ENCODE results near the gene TMEM259. TPM values are rescaled to one million over a fixed set of nuclear protein-coding genes. Genes with fewer than 3 reads are reported as not detected.

The TMEM259 gene
- total and polyA plus RNA-seq, 2 of the 13 experiments (the other 11 are each of a cell fraction or from before 2014, with no cell fraction given): 64.7 to 164 TPM

GRCh38 chr19:982567-983170 is 38.3 kb downstream of the TMEM259 start (continued):
- no peak; the same call in 1 of the 2 replicates for TF ChIP-seq MTA1 (CRISPR knock-in tag; IDR thresholded peaks at IDR 0.05; ENCODE audit: borderline replicate concordance)
- no peak for TF ChIP-seq ZNF557 (CRISPR knock-in tag; IDR thresholded peaks at IDR 0.05)
- TF ChIP-seq KAT7 (CRISPR knock-in tag; IDR thresholded peaks at IDR 0.05; ENCODE audit: borderline replicate concordance): no peak
- no peak for TF ChIP-seq SNAPC4 (CRISPR knock-in tag; IDR thresholded peaks at IDR 0.05)
- TF ChIP-seq SNRNP70 (IDR thresholded peaks at IDR 0.05; ENCODE audit: low read depth, low read length): no peak
- TF ChIP-seq HMGXB3 (CRISPR knock-in tag; IDR thresholded peaks at IDR 0.05; ENCODE audit: borderline replicate concordance): no peak
- TF ChIP-seq, protein P1, sequence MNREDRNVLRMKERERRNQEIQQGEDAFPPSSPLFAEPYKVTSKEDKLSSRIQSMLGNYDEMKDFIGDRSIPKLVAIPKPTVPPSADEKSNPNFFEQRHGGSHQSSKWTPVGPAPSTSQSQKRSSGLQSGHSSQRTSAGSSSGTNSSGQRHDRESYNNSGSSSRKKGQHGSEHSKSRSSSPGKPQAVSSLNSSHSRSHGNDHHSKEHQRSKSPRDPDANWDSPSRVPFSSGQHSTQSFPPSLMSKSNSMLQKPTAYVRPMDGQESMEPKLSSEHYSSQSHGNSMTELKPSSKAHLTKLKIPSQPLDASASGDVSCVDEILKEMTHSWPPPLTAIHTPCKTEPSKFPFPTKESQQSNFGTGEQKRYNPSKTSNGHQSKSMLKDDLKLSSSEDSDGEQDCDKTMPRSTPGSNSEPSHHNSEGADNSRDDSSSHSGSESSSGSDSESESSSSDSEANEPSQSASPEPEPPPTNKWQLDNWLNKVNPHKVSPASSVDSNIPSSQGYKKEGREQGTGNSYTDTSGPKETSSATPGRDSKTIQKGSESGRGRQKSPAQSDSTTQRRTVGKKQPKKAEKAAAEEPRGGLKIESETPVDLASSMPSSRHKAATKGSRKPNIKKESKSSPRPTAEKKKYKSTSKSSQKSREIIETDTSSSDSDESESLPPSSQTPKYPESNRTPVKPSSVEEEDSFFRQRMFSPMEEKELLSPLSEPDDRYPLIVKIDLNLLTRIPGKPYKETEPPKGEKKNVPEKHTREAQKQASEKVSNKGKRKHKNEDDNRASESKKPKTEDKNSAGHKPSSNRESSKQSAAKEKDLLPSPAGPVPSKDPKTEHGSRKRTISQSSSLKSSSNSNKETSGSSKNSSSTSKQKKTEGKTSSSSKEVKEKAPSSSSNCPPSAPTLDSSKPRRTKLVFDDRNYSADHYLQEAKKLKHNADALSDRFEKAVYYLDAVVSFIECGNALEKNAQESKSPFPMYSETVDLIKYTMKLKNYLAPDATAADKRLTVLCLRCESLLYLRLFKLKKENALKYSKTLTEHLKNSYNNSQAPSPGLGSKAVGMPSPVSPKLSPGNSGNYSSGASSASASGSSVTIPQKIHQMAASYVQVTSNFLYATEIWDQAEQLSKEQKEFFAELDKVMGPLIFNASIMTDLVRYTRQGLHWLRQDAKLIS (CRISPR knock-in tag; IDR thresholded peaks at IDR 0.05): no peak
- no peak for TF ChIP-seq STAT6 (CRISPR knock-in tag; IDR thresholded peaks at IDR 0.05; ENCODE audit: borderline replicate concordance)
- TF ChIP-seq ZNF276 (CRISPR knock-in tag; IDR thresholded peaks at IDR 0.05; ENCODE audit: low read depth): no peak

All from HepG2 (cell line).